Sigmoid colon (tissue), 7 donors: ENCODE data around the gene ERMN. TPM values are rescaled to one million over a fixed set of nuclear protein-coding genes. Genes with fewer than 3 reads are reported as not detected.

Experiments used
- DNase-seq: peaks from one replicate; pipeline ENCODE4 v3.0.0-alpha.2; 2019
- H3K27ac ChIP-seq, 4 donors: fragments of 200-600 bp; sonication (generic); one replicate each; pipeline ENCODE4 v1.5.1; 2016 to 2019; ENCODE audit warnings: mild to moderate bottlenecking in 1 of 4
- H3K27me3 ChIP-seq, 3 donors: fragments of 200-600 bp; sonication (generic); one replicate each; pipeline ENCODE4 v1.5.1; 2019; ENCODE audit warnings: mild to moderate bottlenecking in 1 of 3
- H3K36me3 ChIP-seq, 4 donors: fragments of 200-600 bp; sonication (generic); one replicate each; pipeline ENCODE4 v1.5.1; 2016 to 2019
- H3K4me1 ChIP-seq, 4 donors: fragments of 200-600 bp; sonication (generic); one replicate each; pipeline ENCODE4 v1.5.1; 2017 to 2019
- H3K4me3 ChIP-seq, 4 donors: fragments of 200-600 bp; sonication (generic); one replicate each; pipeline ENCODE4 v1.5.1; 2017 to 2019; ENCODE audit warnings: mild to moderate bottlenecking in 2 of 4, moderate library complexity in 1 of 4
- H3K9me3 ChIP-seq, 4 donors: fragments of 200-600 bp in 3 of 4; sonication (generic) in 3 of 4; one replicate each; pipeline versions ENCODE4 v1.5.1 to v1.6.1; 2013 to 2019
- CTCF ChIP-seq, 4 experiments: fragments of 450-650 bp in 3 of 4; fragments of 200-600 bp in 1 of 4; IDR thresholded peaks; one replicate each; pipeline ENCODE4 v1.5.1; 2016 to 2019; ENCODE audit warnings: antibody characterized with exemption in 4 of 4, mild to moderate bottlenecking in 3 of 4, moderate library complexity in 2 of 4
- EP300 ChIP-seq, 4 donors: sonication (generic); formaldehyde crosslinking; IDR thresholded peaks; one replicate each; pipeline ENCODE4 v1.6.1; 2017; ENCODE audit warnings: antibody characterized with exemption in 4 of 4
- POLR2A ChIP-seq, 2 donors: fragments of 450-650 bp; IDR thresholded peaks; one replicate each; pipeline ENCODE4 v1.6.1; 2016; ENCODE audit warnings: antibody characterized with exemption in 2 of 2, mild to moderate bottlenecking in 2 of 2, moderate library complexity in 2 of 2
- POLR2AphosphoS5 ChIP-seq, 4 donors: sonication (generic); formaldehyde crosslinking; IDR thresholded peaks; one replicate each; pipeline ENCODE4 v1.6.1; 2017; ENCODE audit warnings: antibody characterized with exemption in 4 of 4
- WGBS, 2 donors: extraction: QIAGEN DNeasy Blood & Tissue Kit; methylation state at CpG; one replicate each; pipeline ENCODE4 v1.1.7; 2013; 5-methylcytosine and 5-hydroxymethylcytosine counted together
- intact Hi-C: fragments of 100-400 bp; cut with DNase I; formaldehyde crosslinking; loops from one replicate; pipeline ENCODE4 v1.15.1; 2023
- polyA plus RNA-seq, 3 donors: library from polyadenylated mRNA; stranded (reverse); fragments of 200-250 nt; gene quantifications; one replicate each; pipeline ENCODE4 v1.2.3, GENCODE V29; 2013
- total RNA-seq, 4 donors: library from RNA; depleted of rRNA; stranded (reverse); fragments of >200 nt; gene quantifications; one replicate each; pipeline ENCODE4 v1.1.0, GENCODE V29; 2016
- donor health status: healthy with polysubstance abuse.
- donor health status: Bipolar disorder and iron deficiency.
- donor health status: healthy.

ERMN gene
- total and polyA plus RNA-seq, 7 donors = 0.27 to 0.67 TPM; not detected in 5

- no peaks in the 10 kb centered on the region for H3K9me3 ChIP-seq
- H3K4me1 ChIP-seq = no peaks in the 10 kb centered on the region
- H3K27me3 ChIP-seq = peaks cover 0 to 4% (median 0%) of the 10 kb centered on the region in 3 donors
- H3K36me3 ChIP-seq = no peaks in the 10 kb centered on the region
- TF ChIP-seq EP300 (IDR thresholded peaks at IDR 0.05) = no peak
- TF ChIP-seq POLR2AphosphoS5 (IDR thresholded peaks at IDR 0.05) = no peak
- no peak for TF ChIP-seq POLR2A (IDR thresholded peaks at IDR 0.05)
- no peak for TF ChIP-seq CTCF (IDR thresholded peaks at IDR 0.05)
- intact Hi-C loops = no loop called here
- H3K4me3 ChIP-seq = no peak overlapping the region
- no peak for DNase-seq
- no peak overlapping the region for H3K27ac ChIP-seq
- 26 to 88% methylated on average over 1 of the region's 1 CpG for WGBS, 2 donors
These were observed 18.6 kb downstream of the ERMN start for GRCh38 chr2:157307021-157307420.

GRCh38 chr2:157305723-157306110 is 19.9 kb downstream of the ERMN start:
- Histone ChIP-seq H3K27me3 (peaks cover 0 to 4% (median 0%) of the 10 kb centered on the region in 3 donors), H3K36me3 (no peaks in the 10 kb centered on the region), H3K27ac (no peak overlapping the region), H3K4me1 (no peaks in the 10 kb centered on the region), H3K9me3 (no peaks in the 10 kb centered on the region), H3K4me3 (no peak overlapping the region)
- WGBS, 2 donors = 82 to 85% methylated on average over 4 of the region's 4 CpGs
- TF ChIP-seq POLR2AphosphoS5 (IDR thresholded peaks at IDR 0.05) (no peak), POLR2A (IDR thresholded peaks at IDR 0.05) (no peak), EP300 (IDR thresholded peaks at IDR 0.05) (no peak), CTCF (IDR thresholded peaks at IDR 0.05) (no peak)
- intact Hi-C loops = no loop called here
- no peak for DNase-seq

GRCh38 chr2:157304811-157305722 is 20.6 kb downstream of the ERMN start:
- DNase-seq = no peak
- Histone ChIP-seq H3K27ac (no peak overlapping the region), H3K4me3 (no peak overlapping the region), H3K27me3 (peaks cover 0 to 4% (median 0%) of the 10 kb centered on the region in 3 donors), H3K36me3 (no peaks in the 10 kb centered on the region), H3K4me1 (no peaks in the 10 kb centered on the region), H3K9me3 (no peaks in the 10 kb centered on the region)
- intact Hi-C loops = no loop called here
- TF ChIP-seq POLR2A (IDR thresholded peaks at IDR 0.05) (no peak), CTCF (IDR thresholded peaks at IDR 0.05) (no peak), EP300 (IDR thresholded peaks at IDR 0.05) (no peak), POLR2AphosphoS5 (IDR thresholded peaks at IDR 0.05) (no peak)
- 30 to 42% methylated on average over 3 of the region's 3 CpGs for WGBS, 2 donors

DNA sequence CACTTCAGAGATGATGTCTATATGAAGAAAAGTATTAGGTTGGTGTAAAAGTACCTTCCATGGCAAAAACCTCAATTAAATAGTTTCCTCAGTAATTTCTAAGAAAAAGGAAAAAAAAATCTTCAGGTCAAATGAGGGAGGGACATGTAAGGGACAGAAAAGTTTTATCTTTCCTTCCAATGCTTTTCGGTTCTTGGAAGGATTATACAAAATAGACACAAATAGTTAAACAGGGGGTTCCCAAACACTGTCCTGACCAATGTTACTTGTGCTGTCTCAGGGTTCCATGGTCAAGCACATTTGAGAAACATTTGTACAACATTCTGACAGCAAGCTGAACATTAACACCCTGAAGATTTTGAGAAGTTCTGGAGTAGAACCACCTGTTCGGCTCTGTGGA is 22.0 kb downstream of the ERMN start:
- Histone ChIP-seq H3K9me3 (no peaks in the 10 kb centered on the region), H3K4me3 (no peak overlapping the region)
- intact Hi-C loops = no loop called here

More for the DNA sequence above, 22.0 kb downstream of the ERMN start:
- no peak for DNase-seq
- no peaks in the 10 kb centered on the region for H3K36me3 ChIP-seq
- WGBS, 2 donors = 48 to 49% methylated on average over 2 of the region's 2 CpGs
- H3K4me1 ChIP-seq = no peaks in the 10 kb centered on the region
- H3K27me3 ChIP-seq = peaks cover 0 to 4% (median 0%) of the 10 kb centered on the region in 3 donors
- TF ChIP-seq POLR2A (IDR thresholded peaks at IDR 0.05) (no peak), POLR2AphosphoS5 (IDR thresholded peaks at IDR 0.05) (no peak), EP300 (IDR thresholded peaks at IDR 0.05) (no peak), CTCF (IDR thresholded peaks at IDR 0.05) (no peak)
- H3K27ac ChIP-seq = no peak overlapping the region
